Activated naive CD4-positive, alpha-beta T cell treated with anti-CD3 and anti-CD28 coated beads, Interleukin-2, amount 10 ng/mL, durations not matched to agents 7 days and 5 days (primary cell): Measurements from ENCODE around the gene MPDU1.
A peak's percentile ranks its signal among the peaks of the same experiment; 100 is the strongest.

ENCODE experiments used
- CTCF ChIA-PET: fragments of 350-600 bp; sonication (Branson Sonifier 250); formaldehyde crosslinking; loops from one replicate; lab custom pipeline; 2021; ENCODE audit warnings: antibody characterized with exemption; lab: Charles Lee
- DNase-seq: peaks from one replicate; pipeline ENCODE4 v3.0.0-alpha.2; 2020
- H3K27ac Mint-ChIP-seq: one replicate; pipeline ENCODE4 v1.8.0; 2021; ENCODE audit warnings: mild to moderate bottlenecking, moderate library complexity, mixed read lengths
- H3K27me3 Mint-ChIP-seq: one replicate; pipeline ENCODE4 v1.8.0; 2021; ENCODE audit warnings: mild to moderate bottlenecking, mixed read lengths
- H3K36me3 Mint-ChIP-seq: one replicate; pipeline ENCODE4 v1.8.0; 2021; ENCODE audit warnings: mixed read lengths
- H3K4me1 Mint-ChIP-seq: one replicate; pipeline ENCODE4 v1.8.0; 2021; ENCODE audit warnings: mixed read lengths
- H3K4me3 Mint-ChIP-seq: one replicate; pipeline ENCODE4 v1.8.0; 2021; ENCODE audit warnings: mild to moderate bottlenecking, moderate library complexity, mixed read lengths
- H3K9me3 Mint-ChIP-seq: one replicate; pipeline ENCODE4 v1.8.0; 2021; ENCODE audit warnings: mixed read lengths

Gene MPDU1

DNA sequence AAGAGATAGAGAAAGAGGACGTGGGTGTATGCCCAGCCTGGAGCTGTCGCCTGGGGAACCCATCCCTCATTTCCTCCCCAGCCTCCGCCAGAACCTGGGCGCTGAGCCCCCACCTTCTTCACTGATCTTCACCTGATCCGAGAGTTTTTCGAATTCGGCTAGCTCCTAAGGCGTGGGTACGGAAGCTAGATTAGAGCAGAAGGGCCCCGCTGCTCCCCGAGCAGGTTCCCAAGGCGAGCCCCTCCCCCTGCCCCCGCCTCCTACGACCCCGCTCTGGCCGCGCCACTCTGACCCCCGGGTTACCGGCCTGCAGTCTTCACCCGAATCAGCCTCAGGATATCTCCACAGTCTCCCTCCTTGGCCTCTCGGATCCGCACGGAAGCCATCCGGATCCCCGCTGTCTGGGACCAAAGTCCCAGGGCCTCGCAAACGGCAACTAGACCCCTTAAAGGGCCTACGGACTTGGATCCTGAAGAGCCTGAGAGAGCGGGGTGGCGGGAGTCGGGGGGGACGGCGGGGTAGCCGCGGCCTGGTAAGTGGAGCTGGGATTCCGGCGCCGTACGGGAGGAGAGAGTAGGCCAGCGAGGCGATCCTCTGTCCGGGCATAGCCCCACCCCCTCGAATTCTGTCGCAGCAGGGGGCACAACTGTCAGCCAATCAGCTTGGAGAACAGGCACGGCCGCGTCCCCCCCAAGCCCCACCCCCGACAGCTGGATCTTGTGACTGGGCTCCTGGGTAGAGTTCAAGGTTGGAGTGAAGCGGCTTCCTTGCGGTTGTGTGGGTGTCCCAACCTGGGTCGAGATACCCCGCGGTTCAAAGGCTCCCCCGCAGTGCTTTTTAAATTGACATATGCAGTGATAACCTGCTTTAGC lies 43.8 kb downstream of the MPDU1 start, which contains the start of gene SAT2:
SAT2 (minus strand) TSS at position 572 of the 872 bp plus-strand sequence; CDS start at position 386, 186 bp downstream.
- peak; percentile 93 for DNase-seq
- CTCF ChIA-PET, result interaction anchor here (1.0 to 2.3 kb wide), 3 partner anchors 12 to 61 kb away, joined by 3 to 19 read pairs (median 8); partner anchors contain the start of genes TP53 and WRAP53
- Mint-ChIP-seq H3K27me3 (peaks cover 7% of the 10 kb centered on the region), H3K4me3 (peak within 1 kb of the TSS; percentile 91), H3K9me3 (no peaks in the 10 kb centered on the region), H3K4me1 (peaks cover 20% of the 10 kb centered on the region), H3K27ac (peak within 1 kb of the TSS; percentile 71), H3K36me3 (peaks cover 4% of the 10 kb centered on the region)

DNA sequence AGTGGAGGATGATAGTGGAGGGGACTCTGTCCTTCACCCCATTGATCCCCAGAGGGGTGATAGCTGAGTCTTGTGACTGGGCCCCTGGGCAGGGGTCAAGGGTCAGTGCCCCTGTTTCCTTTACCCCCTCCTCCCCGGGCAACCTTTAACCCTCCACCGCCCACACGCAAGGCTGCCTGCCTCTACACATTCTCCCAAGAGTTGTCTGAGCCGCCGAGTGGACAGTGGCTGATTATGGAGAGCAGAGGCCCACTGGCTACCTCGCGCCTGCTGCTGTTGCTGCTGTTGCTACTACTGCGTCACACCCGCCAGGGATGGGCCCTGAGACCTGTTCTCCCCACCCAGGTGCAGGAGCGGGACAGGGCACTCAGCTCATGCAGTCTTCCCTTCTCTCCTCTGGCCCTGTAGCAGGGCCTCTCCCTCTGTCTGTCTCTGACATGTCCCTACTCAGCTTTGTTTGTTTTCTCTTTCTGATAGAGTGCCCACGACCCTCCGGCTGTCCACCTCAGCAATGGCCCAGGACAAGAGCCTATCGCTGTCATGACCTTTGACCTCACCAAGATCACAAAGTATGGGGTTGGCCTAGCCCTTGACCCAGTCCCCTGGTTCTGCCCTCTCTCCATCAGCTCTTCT lies 46.4 kb downstream of the MPDU1 start, which contains the start of gene SHBG:
SHBG (plus strand) TSS at position 197 of the 633 bp plus-strand sequence; CDS start at position 235, 38 bp downstream.
- Mint-ChIP-seq H3K36me3 (peaks cover 4% of the 10 kb centered on the region), H3K4me1 (peaks cover 20% of the 10 kb centered on the region), H3K27me3 (peaks cover 13% of the 10 kb centered on the region), H3K9me3 (no peaks in the 10 kb centered on the region), H3K4me3 (no peak within 1 kb of the TSS), H3K27ac (no peak within 1 kb of the TSS)
- DNase-seq, result no peak
- CTCF ChIA-PET, result interaction anchor here (0.7 to 4.5 kb wide), 4 partner anchors 12 to 332 kb away, joined by 3 to 21 read pairs (median 13); partner anchors contain the start of genes FXR2, TP53 and WRAP53

DNA sequence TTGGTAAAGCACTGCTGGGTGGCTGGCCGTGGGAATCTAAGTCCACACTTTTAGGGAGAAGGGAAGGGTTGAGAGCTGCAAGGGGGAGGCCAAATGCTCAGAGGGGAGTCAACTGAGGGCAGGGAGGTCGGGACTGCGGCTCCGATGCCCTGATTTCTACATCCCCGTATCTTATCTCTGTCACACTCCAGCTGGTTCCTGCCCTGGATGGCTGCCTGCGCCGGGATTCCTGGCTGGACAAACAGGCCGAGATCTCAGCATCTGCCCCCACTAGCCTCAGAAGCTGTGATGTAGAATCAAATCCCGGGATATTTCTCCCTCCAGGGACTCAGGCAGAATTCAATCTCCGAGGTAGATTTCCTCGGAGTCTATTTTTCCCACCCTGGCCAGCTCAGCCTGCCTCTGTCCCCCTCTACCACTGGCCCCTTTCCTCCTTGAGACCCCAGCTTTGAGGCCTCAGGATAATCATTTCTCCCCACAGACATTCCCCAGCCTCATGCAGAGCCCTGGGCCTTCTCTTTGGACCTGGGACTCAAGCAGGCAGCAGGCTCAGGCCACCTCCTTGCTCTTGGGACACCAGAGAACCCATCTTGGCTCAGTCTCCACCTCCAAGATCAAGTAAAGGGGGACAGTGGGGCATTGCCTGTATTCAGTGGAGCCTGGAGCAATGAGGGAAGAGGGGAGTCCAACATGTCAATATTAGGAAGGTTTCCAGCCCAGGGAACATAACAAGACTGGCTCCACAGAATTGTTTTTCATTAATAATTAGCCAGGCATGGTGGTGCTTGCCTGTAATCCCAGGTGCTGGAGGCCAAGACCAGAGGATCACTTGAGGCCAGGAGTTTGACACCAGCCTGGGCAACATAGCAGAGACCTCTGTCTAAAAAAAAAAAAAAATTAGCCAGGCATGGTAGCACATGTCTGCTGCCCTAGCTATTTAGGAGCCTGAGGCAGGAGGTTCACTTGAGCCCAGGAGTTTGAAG lies 48.0 kb downstream of the MPDU1 start:
- Mint-ChIP-seq H3K4me3 (no peak overlapping the region), H3K36me3 (no peaks in the 10 kb centered on the region), H3K27ac (peak overlapping the region; percentile 55), H3K9me3 (no peaks in the 10 kb centered on the region), H3K27me3 (peaks cover 24% of the 10 kb centered on the region), H3K4me1 (peaks cover 14% of the 10 kb centered on the region)
- CTCF ChIA-PET, result interaction anchor here (0.6 to 4.5 kb wide), 12 partner anchors 10 to 195 kb away, joined by 3 to 60 read pairs (median 7); partner anchors contain the start of genes DNAH2, FXR2, TP53 and WRAP53
- no peak for DNase-seq

DNA sequence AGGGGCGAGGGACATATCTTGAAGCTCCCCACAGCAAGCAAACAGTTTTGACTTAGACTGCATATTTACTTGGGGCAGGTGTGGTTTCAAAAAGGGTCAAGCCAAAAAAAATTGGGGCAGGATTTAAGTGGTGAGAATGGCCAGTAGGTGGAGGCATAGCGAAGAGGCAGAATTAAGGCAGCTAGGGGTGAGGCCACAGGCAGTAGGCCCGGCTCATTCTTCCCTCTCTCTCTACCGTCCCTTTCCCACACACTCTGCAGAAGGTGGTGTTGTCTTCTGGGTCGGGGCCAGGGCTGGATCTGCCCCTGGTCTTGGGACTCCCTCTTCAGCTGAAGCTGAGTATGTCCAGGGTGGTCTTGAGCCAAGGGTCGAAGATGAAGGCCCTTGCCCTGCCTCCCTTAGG lies 48.8 kb downstream of the MPDU1 start:
- no peaks in the 10 kb centered on the region for H3K36me3 Mint-ChIP-seq
- H3K27ac Mint-ChIP-seq, result peak overlapping the region; percentile 17
- no peak overlapping the region for H3K4me3 Mint-ChIP-seq
- peak; percentile 58 for DNase-seq
- CTCF ChIA-PET, result interaction anchor here (0.5 to 4.5 kb wide), 13 partner anchors 9 to 196 kb away, joined by 3 to 60 read pairs (median 4); partner anchors contain the start of genes DNAH2, FXR2, TP53 and WRAP53
- peaks cover 24% of the 10 kb centered on the region for H3K27me3 Mint-ChIP-seq
- peaks cover 9% of the 10 kb centered on the region for H3K4me1 Mint-ChIP-seq
- H3K9me3 Mint-ChIP-seq, result no peaks in the 10 kb centered on the region

DNA sequence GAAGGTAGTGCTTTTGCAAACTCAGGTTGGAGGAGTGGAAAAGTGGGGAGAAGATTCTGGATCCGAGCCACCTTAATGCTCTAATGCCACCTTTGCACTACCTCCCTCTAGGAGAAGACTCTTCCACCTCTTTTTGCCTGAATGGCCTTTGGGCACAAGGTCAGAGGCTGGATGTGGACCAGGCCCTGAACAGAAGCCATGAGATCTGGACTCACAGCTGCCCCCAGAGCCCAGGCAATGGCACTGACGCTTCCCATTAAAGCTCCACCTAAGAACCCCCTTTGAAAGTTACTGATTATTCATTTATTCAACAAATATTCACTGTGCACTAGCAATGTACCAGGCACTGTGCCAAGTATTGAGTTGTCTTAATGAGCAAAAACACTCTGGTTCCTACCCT lies 49.4 kb downstream of the MPDU1 start:
- H3K4me3 Mint-ChIP-seq, result no peak overlapping the region
- H3K4me1 Mint-ChIP-seq, result peaks cover 6% of the 10 kb centered on the region
- CTCF ChIA-PET, result interaction anchor here (0.5 to 4.5 kb wide), 11 partner anchors 9 to 299 kb away, joined by 3 to 60 read pairs (median 3); partner anchors contain the start of genes DNAH2, TP53 and WRAP53
- H3K36me3 Mint-ChIP-seq, result no peaks in the 10 kb centered on the region
- no peak for DNase-seq
- no peak overlapping the region for H3K27ac Mint-ChIP-seq
- H3K9me3 Mint-ChIP-seq, result no peaks in the 10 kb centered on the region
- H3K27me3 Mint-ChIP-seq, result peaks cover 25% of the 10 kb centered on the region

DNA sequence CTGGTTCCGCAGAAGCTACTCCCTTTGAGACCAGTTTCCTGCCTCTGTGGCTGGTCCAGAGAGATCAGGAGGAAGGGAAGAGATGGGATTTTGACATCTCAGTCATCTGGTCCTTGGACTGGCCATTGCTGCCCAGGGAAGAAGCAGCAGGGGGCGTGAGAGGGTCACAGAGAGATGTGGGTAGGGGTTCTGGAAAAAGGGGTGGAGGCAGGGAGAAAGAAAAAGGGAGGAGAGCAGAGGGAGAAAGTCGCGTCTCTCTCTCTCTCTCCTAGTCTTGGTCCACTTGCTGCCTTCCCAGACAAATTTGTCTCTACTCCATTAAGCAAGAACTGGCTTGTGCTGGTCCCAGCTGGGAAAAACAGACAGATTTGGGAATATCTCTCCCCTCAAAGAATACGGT lies 50.7 kb downstream of the MPDU1 start:
- H3K4me1 Mint-ChIP-seq, result peaks cover 3% of the 10 kb centered on the region
- no peak overlapping the region for H3K4me3 Mint-ChIP-seq
- CTCF ChIA-PET, result interaction anchor here (0.8 to 4.5 kb wide), 5 partner anchors 8 to 53 kb away, joined by 3 to 60 read pairs (median 6); partner anchors contain the start of genes TP53 and WRAP53
- peaks cover 35% of the 10 kb centered on the region for H3K27me3 Mint-ChIP-seq
- H3K36me3 Mint-ChIP-seq, result no peaks in the 10 kb centered on the region
- peak; percentile 49 for DNase-seq
- H3K9me3 Mint-ChIP-seq, result no peaks in the 10 kb centered on the region
- H3K27ac Mint-ChIP-seq, result no peak overlapping the region

DNA sequence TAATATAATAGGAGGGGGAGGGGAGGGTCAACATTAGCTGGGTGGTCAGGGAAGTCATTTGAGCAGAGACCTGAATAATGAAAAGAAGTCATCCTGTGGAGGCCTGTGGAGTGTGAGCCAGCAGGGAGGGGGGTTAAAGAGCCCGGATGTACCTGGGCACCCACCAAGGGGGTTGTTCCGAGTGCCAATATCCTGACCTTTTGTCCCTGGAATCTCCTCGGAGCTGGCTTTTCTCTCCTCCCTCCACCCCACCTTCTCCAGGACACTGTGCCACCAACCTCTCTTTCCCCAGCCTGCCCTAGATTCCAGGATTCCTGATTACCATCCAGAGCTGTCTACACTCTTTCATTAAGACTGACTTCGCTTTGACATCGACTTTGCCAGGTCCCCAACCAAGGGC lies 52.5 kb downstream of the MPDU1 start:
- H3K27me3 Mint-ChIP-seq, result peaks cover 43% of the 10 kb centered on the region
- CTCF ChIA-PET, result interaction anchor here (1.1 to 4.5 kb wide), 2 partner anchors 51 to 76 kb away, joined by 4 to 60 read pairs; partner anchors contain the start of genes TP53 and WRAP53
- no peak overlapping the region for H3K27ac Mint-ChIP-seq
- no peaks in the 10 kb centered on the region for H3K36me3 Mint-ChIP-seq
- no peak overlapping the region for H3K4me3 Mint-ChIP-seq
- H3K9me3 Mint-ChIP-seq, result no peaks in the 10 kb centered on the region
- H3K4me1 Mint-ChIP-seq, result peaks cover 3% of the 10 kb centered on the region
- no peak for DNase-seq
